K562 (cell line): ENCODE results near the gene TGOLN2. TPM values are rescaled to one million over a fixed set of nuclear protein-coding genes. Genes with fewer than 3 reads are reported as not detected.
"Not testable (repeated sequence)": the region's sequence is repeated elsewhere in the genome, so short reads cannot be mapped to it uniquely, and the experiment has no call there.

Source experiments
- ATAC-seq: fragments of 200-7000 bp; cut with Tn5 transposase; 3 replicates; pipeline ENCODE4 v1.9.1; 2020; ENCODE audit warnings: moderate library complexity
- BruUV-seq: library from RNA; stranded (reverse); fragments of 400-500 nt; replicated peaks from 2 replicates; lab custom pipeline; 2021; lab: Mats Ljungman, UMichigan
- CTCF ChIA-PET: fragments of 300-600 bp; formaldehyde crosslinking; extraction: SDS; loops from one replicate; lab custom pipeline; 2021; ENCODE audit warnings: low intra/inter-chr PET ratio; lab: Yijun Ruan, JAX
- POLR2A ChIA-PET: fragments of 300-600, 350-650 bp; sonication (Branson Sonifier 250); formaldehyde crosslinking; extraction: SDS; loops from one replicate; lab custom pipeline; 2021; ENCODE audit warnings: antibody characterized with exemption, inconsistent platforms; lab: Yijun Ruan, JAX
- DNase-seq, 4 experiments: peaks; one replicate each; pipeline versions ENCODE4 v3.0.0 to v3.0.0-alpha.2; 2011 to 2018; ENCODE audit warnings: low spot score in 3 of 4, mixed read lengths in 3 of 4; ENCODE audit errors: extremely low read depth in 1 of 4
- FAIRE-seq: peaks from 2 replicates; lab custom pipeline; 2011; peaks lifted over from hg19 to GRCh38; lab: Jason Lieb, UNC
- H2AFZ ChIP-seq: 2 replicates; pipeline ENCODE4 v1.6.0; 2011; ENCODE audit warnings: low read depth, low read length, control low read depth, inconsistent platforms
- H3K27ac ChIP-seq: fragments of 200-600 bp; 3 replicates; pipeline ENCODE4 v1.8.0; 2011; ENCODE audit warnings: low read depth, mild to moderate bottlenecking, control low read depth, inconsistent platforms, low read length, moderate library complexity, mixed read lengths; ENCODE audit errors: extremely low read depth
- H3K27me3 ChIP-seq, 2 experiments: fragments of 300-600 bp in 1 of 2; 2 replicates in 1 of 2; 3 replicates in 1 of 2; pipeline versions ENCODE4 v1.6.0 to v1.8.0; 2011; ENCODE audit warnings: inconsistent platforms in 2 of 2, low read length in 2 of 2, mild to moderate bottlenecking in 1 of 2, mixed read lengths in 1 of 2, moderate library complexity in 1 of 2; ENCODE audit not compliant: control insufficient read depth in 2 of 2, insufficient read depth in 2 of 2
- H3K36me3 ChIP-seq: fragments of 300-600 bp; 3 replicates; pipeline ENCODE4 v1.8.0; 2011; ENCODE audit warnings: mild to moderate bottlenecking, low read length, inconsistent platforms; ENCODE audit not compliant: control insufficient read depth, insufficient read depth
- H3K4me1 ChIP-seq, 2 experiments: fragments of 200-600 bp in 1 of 2; replicated peaks in 1 of 2; 2 replicates in 1 of 2; 3 replicates in 1 of 2; pipeline versions ENCODE4 v1.5.1 to v1.8.0; 2011; ENCODE audit warnings: inconsistent platforms in 2 of 2, low read length in 2 of 2, mild to moderate bottlenecking in 1 of 2, mixed read lengths in 1 of 2, moderate library complexity in 1 of 2; ENCODE audit not compliant: control insufficient read depth in 2 of 2, insufficient read depth in 2 of 2
- H3K4me2 ChIP-seq: 2 replicates; pipeline ENCODE4 v1.6.1; 2011; ENCODE audit warnings: low read length, control low read depth, inconsistent platforms, mixed read lengths; ENCODE audit not compliant: insufficient read depth
- H3K4me3 ChIP-seq: fragments of 200-600 bp; sonication (generic), shearing (Covaris generic); 2 replicates; pipeline ENCODE4 v1.5.1; 2016; ENCODE audit warnings: control low read depth, inconsistent platforms
- H3K79me2 ChIP-seq: fragments of 200-600 bp; 3 replicates; pipeline ENCODE4 v1.8.0; 2011; ENCODE audit warnings: low read length, inconsistent platforms; ENCODE audit not compliant: control insufficient read depth, insufficient read depth
- H3K9ac ChIP-seq, 2 experiments: 2 replicates each; pipeline versions ENCODE4 v1.6.0 to v1.6.1; 2011; ENCODE audit warnings: low read depth in 2 of 2, low read length in 2 of 2, control low read depth in 1 of 2, inconsistent platforms in 1 of 2, mild to moderate bottlenecking in 1 of 2, mixed read lengths in 1 of 2; ENCODE audit not compliant: insufficient read depth in 1 of 2
- H3K9me1 ChIP-seq: one replicate; pipeline ENCODE4 v1.6.0; 2011; ENCODE audit warnings: inconsistent platforms, mild to moderate bottlenecking, low read length, moderate library complexity; ENCODE audit not compliant: control insufficient read depth, insufficient read depth
- H3K9me3 ChIP-seq: replicated peaks from 2 replicates; pipeline ENCODE4 v1.5.1; 2011; ENCODE audit warnings: low read depth, low read length, inconsistent platforms; ENCODE audit not compliant: control insufficient read depth, insufficient read depth
- H4K20me1 ChIP-seq: replicated peaks from 2 replicates; pipeline ENCODE4 v1.6.1; 2011; ENCODE audit warnings: low read length, inconsistent platforms, mixed read lengths; ENCODE audit not compliant: control insufficient read depth, insufficient read depth
- BCOR ChIP-seq: fragments of 450-650 bp; IDR thresholded peaks from 2 replicates; pipeline ENCODE4 v1.6.1; 2016
- WGBS: fragments of 100-300 bp; shearing (Covaris generic); methylation state at CpG from one replicate; pipeline ENCODE4 v1.1.6; 2016; ENCODE audit warnings: low coverage, mixed read lengths; ENCODE audit not compliant: insufficient coverage; ENCODE audit errors: missing lambda C conversion rate; 5-methylcytosine and 5-hydroxymethylcytosine counted together
- in situ Hi-C: fragments of 300-500 bp; cut with MboI; formaldehyde crosslinking; loops from 4 replicates; pipeline ENCODE4 v1.15.0; 2018; ENCODE audit warnings: inconsistent platforms, mixed read lengths
- intact Hi-C: fragments of 100-400 bp; cut with micrococcal nuclease; formaldehyde crosslinking; loops from 2 replicates; pipeline ENCODE4 v1.14.2; 2022
- polyA plus RNA-seq, 8 experiments: library from polyadenylated mRNA; depleted of rRNA in 4 of 8; stranded (reverse) in 5 of 8; unstranded in 3 of 8; fragments of >200 nt; fragmentation: Nextera tagmentation in 2 of 8; fragmentation: Illumina TruSeq in 1 of 8; extraction: Ambion mirVana in 2 of 8; extraction: Trizol in 1 of 8; gene quantifications; 2 replicates each; pipeline versions ENCODE4 v1.2.1 to v1.2.3, GENCODE V29; 2011 to 2014; ENCODE audit warnings: inconsistent platforms in 1 of 8, missing spikeins in 1 of 8
- total RNA-seq, 7 experiments: library from RNA; depleted of rRNA in 6 of 7; stranded (reverse); fragments of >200 nt in 6 of 7; fragmentation: Illumina TruSeq in 2 of 7; extraction: Trizol in 2 of 7; gene quantifications; 2 replicates each; pipeline versions ENCODE4 v1.2.1 to v1.2.3, GENCODE V29; 2011 to 2021; ENCODE audit warnings: low replicate concordance in 1 of 7

Gene TGOLN2
- total and polyA plus RNA-seq, 9 of the 15 experiments (the other 6 are each of a cell fraction or from before 2014, with no cell fraction given) = 13.0 to 66.5 (median 35.9) TPM

DNA sequence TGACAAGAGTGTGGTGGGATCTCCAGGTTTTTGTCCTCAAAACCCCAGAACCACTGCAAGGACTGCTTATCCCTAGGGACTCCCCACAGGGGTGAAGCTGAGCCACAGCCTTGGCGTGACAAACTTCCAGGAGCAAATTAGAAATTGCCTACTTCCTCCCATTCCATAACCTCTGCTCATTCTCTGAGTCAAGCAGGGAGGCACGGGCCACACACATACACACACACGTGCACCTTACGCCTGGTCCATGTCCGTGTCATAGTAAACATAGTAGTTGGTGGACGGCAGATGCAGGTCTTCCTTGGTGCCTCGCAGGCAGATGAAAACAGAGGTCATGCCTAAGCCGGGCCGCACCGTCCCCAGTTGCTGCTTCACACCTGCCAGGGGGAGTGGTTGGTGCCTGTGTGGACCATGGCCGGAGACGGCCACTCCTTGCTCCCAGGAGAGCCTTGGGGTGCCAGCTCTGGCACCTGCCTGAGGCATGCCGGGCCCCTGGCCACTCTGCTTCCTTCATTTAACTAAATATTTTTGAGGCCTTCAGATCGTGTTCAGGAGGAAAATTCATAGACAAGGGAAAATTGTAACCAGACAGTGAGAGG, 16.7 kb upstream of the TGOLN2 start:
- intact Hi-C loops (no loop called here), in situ Hi-C loops (no loop called here)
- no peaks in the 10 kb centered on the region for H3K9me3 ChIP-seq
- H3K79me2 ChIP-seq = no peaks in the 10 kb centered on the region
- no peak for ATAC-seq
- H3K4me1 ChIP-seq = no peaks in the 10 kb centered on the region; a peak in 1 of 5 replicates
- CTCF ChIA-PET = no interaction called here
- no peak overlapping the region for H2AFZ ChIP-seq
- BruUV-seq = no TSS peak
- peak overlapping the region in 1 of 2 experiments; percentile 10; a peak in 1 of 4 replicates for H3K9ac ChIP-seq
- no peak for TF ChIP-seq BCOR
- DNase-seq = no peak
- WGBS = 86% methylated on average over 14 of the region's 14 CpGs
- H3K4me2 ChIP-seq = no peak overlapping the region
- H3K27ac ChIP-seq = no peak overlapping the region
- H4K20me1 ChIP-seq = no peaks in the 10 kb centered on the region
- H3K27me3 ChIP-seq = no peaks in the 10 kb centered on the region; a peak in 1 of 5 replicates
- no peak overlapping the region for H3K4me3 ChIP-seq
- peaks cover 32% of the 10 kb centered on the region; the same call in 1 of the 3 replicates for H3K36me3 ChIP-seq
- peak; percentile 26 for FAIRE-seq
- no peaks in the 10 kb centered on the region for H3K9me1 ChIP-seq
- POLR2A ChIA-PET = interaction anchor here (1.3 to 2.6 kb wide), 2 partner anchors 10 to 16 kb away, joined by 4 to 11 read pairs; partner anchors contain the start of genes ELMOD3 and RETSAT

DNA sequence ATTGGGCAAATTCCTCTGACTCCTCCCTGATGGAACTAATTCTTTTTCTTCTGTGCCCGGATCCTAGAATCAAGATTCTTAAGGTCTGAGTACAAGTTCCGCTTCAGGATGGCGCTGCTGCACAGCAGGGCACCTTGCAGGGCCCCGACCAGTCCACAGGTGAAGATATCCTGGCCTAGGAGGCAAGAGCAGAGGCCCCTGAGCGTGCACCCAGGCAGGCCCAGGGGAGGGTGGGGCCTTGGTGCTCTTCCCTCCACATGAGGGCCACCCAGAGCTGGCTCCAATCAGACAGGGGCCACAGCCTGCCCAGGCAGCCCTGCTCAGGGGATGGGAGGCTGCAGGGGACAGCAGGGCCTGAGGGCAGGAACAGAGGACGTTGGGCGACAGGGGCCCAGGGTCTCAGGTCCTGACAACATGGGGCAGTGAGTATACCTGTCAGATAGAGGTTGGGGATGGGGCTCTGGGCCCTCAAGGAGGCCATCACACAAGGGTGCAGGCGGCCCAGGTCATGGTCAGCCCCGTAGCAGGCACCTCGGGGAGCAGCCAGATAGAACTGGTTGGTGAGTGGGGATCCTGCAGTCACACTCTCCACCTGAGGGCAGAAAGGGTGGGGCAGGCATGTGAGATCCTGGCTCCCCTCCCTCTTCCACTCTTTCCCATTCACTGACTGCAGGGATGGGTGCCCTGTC, 15.6 kb upstream of the TGOLN2 start:
- H3K27me3 ChIP-seq, H3K9me1 ChIP-seq, CTCF ChIA-PET, H3K79me2 ChIP-seq, H2AFZ ChIP-seq, H3K4me1 ChIP-seq, FAIRE-seq, H4K20me1 ChIP-seq, H3K9me3 ChIP-seq, H3K9ac ChIP-seq, H3K4me2 ChIP-seq, DNase-seq, H3K27ac ChIP-seq, intact Hi-C loops, in situ Hi-C loops, H3K4me3 ChIP-seq, BruUV-seq: not testable (repeated sequence)
- POLR2A ChIA-PET = interaction anchor here (1.0 to 2.0 kb wide), 3 partner anchors 11 to 23 kb away, joined by 3 to 6 read pairs (median 4); partner anchors contain the start of genes ELMOD3 and RETSAT
- 94% methylated on average over 5 of the region's 10 CpGs for WGBS
- peaks cover 27% of the 10 kb centered on the region; the same call in 1 of the 3 replicates for H3K36me3 ChIP-seq
- peak; percentile 30; the same call in 2 of the 3 replicates for ATAC-seq
